Right cardiac atrium (tissue), 5 donors: ENCODE results near the gene EIF4E1B. TPM values are rescaled to one million over a fixed set of nuclear protein-coding genes. Genes with fewer than 3 reads are reported as not detected.
A peak's percentile ranks its signal among the peaks of the same experiment; 100 is the strongest.

Experiments used
- ATAC-seq, 2 donors: fragments of 200-7000 bp; cut with Tn5 transposase; one replicate each; pipeline versions ENCODE4 v1.8.0 to v1.9.1; 2020; ENCODE audit warnings: moderate library complexity in 2 of 2, mild to moderate bottlenecking in 1 of 2
- DNase-seq, 3 donors: peaks; one replicate each; pipeline ENCODE4 v3.0.0-alpha.2; 2020
- H3K27ac ChIP-seq: one replicate; pipeline ENCODE4 v1.5.1; 2013; ENCODE audit warnings: mild to moderate bottlenecking, low read length, control low read depth, moderate library complexity
- H3K27me3 ChIP-seq: one replicate; pipeline ENCODE4 v1.6.1; 2013; ENCODE audit not compliant: control insufficient read depth, insufficient read depth
- H3K4me1 ChIP-seq: one replicate; pipeline ENCODE4 v1.6.1; 2013; ENCODE audit warnings: low read length; ENCODE audit not compliant: control insufficient read depth, insufficient read depth
- H3K4me3 ChIP-seq: one replicate; pipeline ENCODE4 v1.5.1; 2013; ENCODE audit warnings: low read length, control low read depth
- H3K9me3 ChIP-seq: one replicate; pipeline ENCODE4 v1.6.1; 2013; ENCODE audit warnings: low read length; ENCODE audit not compliant: control insufficient read depth
- WGBS: extraction: QIAGEN DNeasy Blood & Tissue Kit; methylation state at CpG from one replicate; pipeline ENCODE4 v1.1.7; 2013; 5-methylcytosine and 5-hydroxymethylcytosine counted together
- intact Hi-C, 4 donors: fragments of 100-400 bp; cut with DNase I; formaldehyde crosslinking; loops; one replicate each; pipeline versions ENCODE4 v1.11.0 to v1.14.0; 2022 to 2023
- polyA plus RNA-seq: library from polyadenylated mRNA; stranded (reverse); fragments of 200-250 nt; gene quantifications from one replicate; pipeline ENCODE4 v1.2.3, GENCODE V29; 2013
- total RNA-seq, 4 donors: library from RNA; stranded (reverse); fragmentation: NEBNext Ultra II Directional; extraction: Animal tissue kit (Norgen Biotek cat#: 25700); gene quantifications; one replicate each; pipeline ENCODE4 v1.2.1, GENCODE V29; 2021
- donor health status: healthy with polysubstance abuse.
- donor health status: DM: no; HTN: yes; CAD: no.
- donor health status: DM: no; HTN: no; CAD: no.
- donor health status: DM: no; HTN: yes; CAD: no; lungs with severe emphysema.
- donor health status: DM: yes; HTN: yes; CAD: no.

Gene EIF4E1B
- total and polyA plus RNA-seq, 5 donors: not detected

DNA sequence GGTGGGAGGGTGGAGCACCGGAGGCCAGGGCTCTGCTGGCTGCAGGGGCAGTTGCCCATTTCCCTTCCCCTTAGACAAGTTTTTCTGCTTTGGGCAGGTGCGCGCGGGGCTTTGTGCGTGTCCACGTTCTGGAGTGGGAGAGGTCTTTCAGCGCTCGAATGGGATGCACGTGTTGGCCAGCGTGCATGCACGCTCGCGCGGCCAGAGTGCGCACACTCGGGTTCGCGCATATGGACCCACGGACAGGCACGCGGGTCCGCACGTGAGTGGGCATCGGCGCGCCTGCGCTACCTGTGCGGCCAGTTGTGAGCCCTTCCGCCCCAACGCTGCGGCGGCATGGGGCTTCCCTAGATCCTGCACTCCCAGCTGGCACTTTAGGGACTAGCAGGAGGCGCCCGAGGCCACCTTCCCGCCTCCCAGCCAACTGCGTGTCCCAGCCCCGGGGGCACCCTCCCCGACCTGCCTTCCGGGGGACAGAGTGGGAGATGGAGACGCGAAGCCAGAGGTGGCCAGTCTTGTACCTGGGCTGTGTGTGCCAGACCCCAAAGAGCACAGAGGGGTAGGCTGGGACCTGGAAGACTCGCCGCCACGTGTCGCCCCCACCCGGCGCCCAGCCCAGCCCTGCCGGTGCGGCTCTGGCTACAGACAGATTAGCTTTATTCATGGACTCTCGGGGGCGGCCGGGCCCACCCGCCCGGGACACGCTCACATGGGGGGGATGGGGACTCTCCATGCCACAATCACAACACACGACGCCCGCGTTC lies 10.7 kb upstream of the EIF4E1B start:
- intact Hi-C loops: no loop called here
- Histone ChIP-seq H3K27ac (no peak overlapping the region), H3K9me3 (no peaks in the 10 kb centered on the region), H3K27me3 (no peaks in the 10 kb centered on the region), H3K4me1 (no peaks in the 10 kb centered on the region), H3K4me3 (no peak overlapping the region)
- 9% methylated on average over 59 of the region's 59 CpGs for WGBS
- ATAC-seq (peak in 1 of 2 donors; percentile 4), DNase-seq (peak in 1 of 3 donors; percentile 40)

DNA sequence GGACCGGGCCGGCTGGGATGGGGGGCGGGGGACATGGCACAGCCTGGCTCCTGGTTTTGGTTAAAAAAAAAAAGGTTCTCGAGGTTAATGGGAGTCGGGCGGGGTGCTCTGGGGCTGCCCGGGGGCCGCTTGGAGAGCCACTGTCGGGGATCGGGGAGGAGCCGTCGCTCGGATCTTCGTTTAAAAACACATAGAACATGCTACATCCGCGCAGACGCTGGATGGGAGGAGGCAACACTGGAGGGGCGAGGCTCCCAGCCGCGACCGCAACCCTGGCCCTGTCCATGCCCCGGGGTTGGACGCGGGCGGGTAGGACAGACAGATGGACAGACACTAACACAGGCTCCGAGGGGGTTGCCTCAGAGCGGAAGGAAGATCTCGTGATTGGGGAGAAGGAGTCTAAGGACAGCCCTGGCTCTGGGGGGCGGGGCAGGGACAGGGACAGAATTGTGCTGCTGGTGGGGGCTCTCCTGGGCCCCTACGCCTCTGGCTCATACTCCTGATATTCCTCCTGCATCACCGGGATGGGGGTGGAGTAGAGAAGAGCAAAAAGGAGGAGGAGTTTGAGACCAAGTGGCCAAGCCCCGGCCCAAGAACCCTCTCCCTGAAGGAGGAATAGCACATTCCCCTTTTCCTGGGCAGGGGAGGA lies 10.0 kb upstream of the EIF4E1B start:
- Histone ChIP-seq H3K27me3 (no peaks in the 10 kb centered on the region), H3K4me1 (no peaks in the 10 kb centered on the region), H3K4me3 (no peak overlapping the region), H3K27ac (no peak overlapping the region), H3K9me3 (no peaks in the 10 kb centered on the region)
- ATAC-seq (peak in 1 of 2 donors; percentile 17), DNase-seq (peak in 1 of 3 donors; percentile 52)
- WGBS: 4% methylated on average over 32 of the region's 32 CpGs
- intact Hi-C loops: no loop called here

DNA sequence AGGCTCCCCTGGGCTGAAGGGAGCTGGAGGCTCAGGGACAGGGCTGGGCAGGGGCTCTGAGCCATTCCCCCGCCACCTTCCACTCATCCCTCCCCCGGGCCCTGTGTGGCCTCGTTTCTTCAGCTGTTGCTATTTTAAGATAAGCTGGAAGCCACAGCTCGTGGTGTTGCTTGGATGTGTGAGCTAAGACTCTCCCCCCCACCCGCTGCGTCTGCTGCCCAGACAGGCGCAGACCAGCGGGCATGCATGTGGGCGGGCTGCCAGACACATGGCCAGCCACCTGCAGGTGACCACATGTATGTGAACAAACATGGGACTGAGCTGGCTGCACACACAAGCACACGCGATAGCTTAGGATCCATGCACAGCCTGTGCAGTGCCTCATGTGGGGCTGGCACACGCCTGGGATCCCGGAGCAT lies 8.8 kb upstream of the EIF4E1B start:
- H3K4me3 ChIP-seq: no peak overlapping the region
- no peak overlapping the region for H3K27ac ChIP-seq
- 39% methylated on average over 13 of the region's 13 CpGs for WGBS
- peak; percentile 32 to 42 for ATAC-seq
- no peaks in the 10 kb centered on the region for H3K27me3 ChIP-seq
- intact Hi-C loops: no loop called here
- no peaks in the 10 kb centered on the region for H3K9me3 ChIP-seq
- H3K4me1 ChIP-seq: no peaks in the 10 kb centered on the region
- DNase-seq: peak in 2 of 3 donors; percentile 66 to 69

DNA sequence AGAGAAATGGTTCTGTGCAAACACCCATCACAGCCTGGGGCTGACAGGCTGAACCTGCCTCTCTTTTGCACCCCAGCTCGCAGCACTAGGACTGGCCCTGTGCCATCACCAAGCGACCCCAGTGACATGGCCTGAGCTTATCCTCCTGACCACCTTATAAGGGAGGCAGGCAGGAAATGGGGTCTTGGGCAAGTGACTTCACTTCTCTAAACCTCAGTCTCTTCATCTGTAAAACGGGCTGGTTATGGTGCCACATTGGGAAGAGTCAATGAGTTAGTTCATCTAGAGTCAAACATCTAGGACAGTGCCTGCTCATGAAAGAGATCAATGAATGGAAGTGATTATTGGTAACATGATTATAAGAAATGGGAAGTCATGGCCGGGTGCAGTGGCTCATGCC lies 6.3 kb upstream of the EIF4E1B start:
- no peak overlapping the region for H3K27ac ChIP-seq
- WGBS: 70% methylated on average over 4 of the region's 4 CpGs
- H3K27me3 ChIP-seq: no peaks in the 10 kb centered on the region
- intact Hi-C loops: no loop called here
- DNase-seq: peak in 1 of 3 donors; percentile 2
- no peak overlapping the region for H3K4me3 ChIP-seq
- ATAC-seq: no peak
- H3K4me1 ChIP-seq: no peaks in the 10 kb centered on the region
- H3K9me3 ChIP-seq: no peaks in the 10 kb centered on the region

DNA sequence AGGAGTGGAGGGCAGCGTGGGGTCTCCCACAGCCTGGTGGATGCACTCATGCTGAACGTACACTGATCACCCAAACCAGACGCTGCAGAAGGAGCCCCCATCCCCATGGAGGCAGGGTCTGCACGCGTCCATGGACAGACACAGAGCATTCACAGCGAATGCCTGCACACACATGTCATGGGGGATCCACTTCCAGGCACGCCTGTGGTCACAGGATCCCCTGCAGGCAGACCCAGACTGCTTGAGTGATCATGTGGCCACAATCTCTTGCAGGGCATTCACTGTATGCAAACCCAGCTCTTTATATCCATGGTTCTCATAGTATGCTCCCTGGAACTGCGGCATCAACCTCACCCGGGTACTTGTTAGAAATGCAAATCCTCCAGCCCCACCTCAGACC lies 5.5 kb upstream of the EIF4E1B start:
- H3K4me1 ChIP-seq: no peaks in the 10 kb centered on the region
- peak in 1 of 3 donors; percentile 22 for DNase-seq
- no peaks in the 10 kb centered on the region for H3K9me3 ChIP-seq
- H3K27me3 ChIP-seq: no peaks in the 10 kb centered on the region
- no peak for ATAC-seq
- intact Hi-C loops: no loop called here
- no peak overlapping the region for H3K27ac ChIP-seq
- 62% methylated on average over 9 of the region's 9 CpGs for WGBS
- no peak overlapping the region for H3K4me3 ChIP-seq

DNA sequence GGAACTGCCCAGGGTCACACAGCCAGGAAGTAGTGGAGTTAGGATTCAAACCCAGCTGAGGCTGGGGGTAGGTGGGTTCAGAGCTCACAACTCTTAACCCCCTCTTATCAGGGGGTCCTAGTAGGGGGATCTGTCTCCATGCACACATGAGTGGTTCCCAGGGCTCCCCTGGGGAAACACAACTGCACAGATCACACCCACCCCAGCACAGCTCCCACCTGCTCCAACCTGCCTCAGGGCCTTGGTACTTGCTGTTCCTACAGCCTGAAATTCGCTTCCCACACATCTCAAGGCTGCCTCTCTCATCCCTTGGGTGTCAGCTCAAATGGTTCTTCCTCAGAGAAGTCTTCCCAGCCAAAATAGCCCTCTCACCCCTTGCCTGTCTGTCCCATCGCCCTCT lies 5.0 kb upstream of the EIF4E1B start:
- Histone ChIP-seq H3K4me3 (no peak overlapping the region), H3K27ac (no peak overlapping the region), H3K4me1 (no peaks in the 10 kb centered on the region), H3K27me3 (no peaks in the 10 kb centered on the region), H3K9me3 (no peaks in the 10 kb centered on the region)
- DNase-seq (peak in 1 of 3 donors; percentile 9), ATAC-seq (no peak)
- WGBS: 67% methylated on average over 2 of the region's 2 CpGs
- intact Hi-C loops: no loop called here

DNA sequence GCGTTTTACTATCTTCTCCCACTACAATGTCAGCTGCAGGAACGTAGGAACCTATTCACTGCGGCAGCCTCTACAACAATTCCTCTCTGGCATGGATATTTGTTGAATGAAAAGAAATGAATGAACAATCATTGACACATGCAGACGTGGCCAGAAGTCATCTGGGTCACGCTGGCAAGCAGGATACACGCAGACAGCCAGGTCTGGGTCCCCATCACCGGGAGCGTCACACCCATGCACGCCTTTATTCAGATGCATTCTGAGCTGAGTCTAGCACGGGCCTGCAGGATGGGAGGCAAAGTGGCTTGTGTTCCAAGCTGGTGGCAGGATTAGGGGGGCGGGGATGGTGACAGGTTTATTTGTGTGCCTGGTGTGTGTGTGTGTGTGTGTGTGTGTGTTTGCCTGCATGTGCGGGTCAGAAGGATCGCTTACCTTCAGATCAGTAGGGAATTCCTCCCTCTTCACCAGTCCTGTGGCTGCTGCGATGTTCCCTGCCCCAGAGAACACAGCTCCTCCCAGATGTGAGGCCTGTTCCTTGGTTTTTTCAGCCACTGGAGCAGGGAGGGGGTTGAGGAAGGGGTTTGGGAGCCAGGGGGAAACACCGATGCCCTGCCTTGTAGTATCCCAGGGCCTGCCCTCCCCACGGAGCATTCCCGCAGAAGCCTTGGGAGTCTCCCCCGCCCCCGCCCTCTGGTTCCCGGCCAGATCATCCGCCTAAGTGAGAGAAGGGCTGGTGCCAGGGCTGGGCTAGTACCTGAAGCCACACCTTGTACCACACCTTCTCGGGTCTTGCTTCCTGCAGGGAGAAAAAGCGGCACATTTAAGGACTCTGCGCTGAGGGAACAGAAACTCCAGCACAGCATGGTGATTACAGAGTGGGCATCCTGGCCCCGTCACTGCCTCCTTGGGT lies 4.3 kb upstream of the EIF4E1B start:
- intact Hi-C loops: no loop called here
- no peak for ATAC-seq
- 44% methylated on average over 25 of the region's 25 CpGs for WGBS

DNA sequence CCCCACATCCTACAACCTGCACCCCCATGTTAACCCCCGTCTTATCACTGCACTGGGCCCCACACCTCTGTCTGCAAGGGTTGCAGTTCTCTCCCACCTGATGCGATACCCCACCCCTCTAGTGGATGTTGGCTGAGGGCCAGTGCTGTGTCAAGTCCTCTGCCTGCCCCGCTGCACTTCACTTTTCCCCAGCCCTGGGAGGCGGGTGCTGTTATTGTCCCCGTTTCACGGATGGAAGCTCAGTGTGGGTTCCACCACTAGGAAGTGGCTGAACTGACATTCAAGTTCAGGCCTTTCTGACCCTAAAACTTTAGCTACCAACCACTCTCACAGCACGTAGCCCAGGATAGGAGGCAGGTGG lies 3.6 kb upstream of the EIF4E1B start:
- Histone ChIP-seq H3K27ac (no peak overlapping the region), H3K9me3 (no peaks in the 10 kb centered on the region), H3K4me1 (no peaks in the 10 kb centered on the region), H3K27me3 (no peaks in the 10 kb centered on the region), H3K4me3 (no peak overlapping the region)
- peak in 2 of 3 donors; percentile 35 to 55 for DNase-seq
- WGBS: 53% methylated on average over 7 of the region's 7 CpGs
- intact Hi-C loops: no loop called here
- ATAC-seq: no peak

More for the DNA sequence above, 4.3 kb upstream of the EIF4E1B start:
- Histone ChIP-seq H3K27me3 (no peaks in the 10 kb centered on the region), H3K4me3 (no peak overlapping the region), H3K27ac (no peak overlapping the region), H3K4me1 (no peaks in the 10 kb centered on the region), H3K9me3 (no peaks in the 10 kb centered on the region)
- peak in 1 of 3 donors; percentile 7 for DNase-seq

GRCh38 chr5:176627582-176627981 lies 2.9 kb upstream of the EIF4E1B start:
- H3K27me3 ChIP-seq: no peaks in the 10 kb centered on the region
- H3K4me1 ChIP-seq: no peaks in the 10 kb centered on the region
- no peak overlapping the region for H3K27ac ChIP-seq
- H3K4me3 ChIP-seq: no peak overlapping the region
- H3K9me3 ChIP-seq: no peaks in the 10 kb centered on the region
- intact Hi-C loops: no loop called here
- no peak for ATAC-seq
- WGBS: 74% methylated on average over 5 of the region's 5 CpGs
- peak in 1 of 3 donors; percentile 13 for DNase-seq

- no peak overlapping the region for H3K27ac ChIP-seq
- ATAC-seq: no peak
- H3K4me1 ChIP-seq: no peaks in the 10 kb centered on the region
- no peaks in the 10 kb centered on the region for H3K9me3 ChIP-seq
- DNase-seq: peak in 1 of 3 donors; percentile 5
- WGBS: 55% methylated on average over 13 of the region's 13 CpGs
- H3K4me3 ChIP-seq: no peak overlapping the region
- intact Hi-C loops: no loop called here
- no peaks in the 10 kb centered on the region for H3K27me3 ChIP-seq
Measured at GRCh38 chr5:176628406-176629228, 1.9 kb upstream of the EIF4E1B start.
